GM08714 (cell line): ENCODE data around the gene SLC23A1.

ENCODE experiments used
- H3K4me3 ChIP-seq: fragments of 200-500 bp; sonication (Bioruptor generic); 2 replicates; pipeline ENCODE4 v1.5.1; 2014; ENCODE audit warnings: mild to moderate bottlenecking, low read length, inconsistent platforms
- ZNF274 ChIP-seq: IDR thresholded peaks from 2 replicates; pipeline ENCODE4 v1.6.1; 2012; ENCODE audit warnings: mild to moderate bottlenecking, low read depth, low read length

SLC23A1 gene

GRCh38 chr5:139397921-139398320, 14.8 kb upstream of the SLC23A1 start:
- no peak overlapping the region for H3K4me3 ChIP-seq
- no peak for TF ChIP-seq ZNF274

GRCh38 chr5:139396691-139397090, 13.6 kb upstream of the SLC23A1 start:
- no peak overlapping the region for H3K4me3 ChIP-seq
- no peak for TF ChIP-seq ZNF274

- no peak for TF ChIP-seq ZNF274
Measured at GRCh38 chr5:139395844-139396640, 12.9 kb upstream of the SLC23A1 start.

GRCh38 chr5:139394654-139395566, 11.8 kb upstream of the SLC23A1 start, which contains the start of gene PROB1:
TSS of gene PROB1 (minus strand) at chr5:139395104. CDS start at chr5:139395081, 23 bp downstream.
- TF ChIP-seq ZNF274: no peak
- H3K4me3 ChIP-seq: peak within 1 kb of the TSS; percentile 55; the same call in 1 of the 2 replicates

More at GRCh38 chr5:139395844-139396640, 12.9 kb upstream of the SLC23A1 start:
- no peak overlapping the region for H3K4me3 ChIP-seq

GRCh38 chr5:139394123-139394653, 11.1 kb upstream of the SLC23A1 start:
- TF ChIP-seq ZNF274: no peak
- peak overlapping the region; percentile 55; the same call in 1 of the 2 replicates for H3K4me3 ChIP-seq

- no peak for TF ChIP-seq ZNF274
- H3K4me3 ChIP-seq: peak overlapping the region; percentile 55; the same call in 1 of the 2 replicates
Measured at GRCh38 chr5:139393497-139394122, 10.5 kb upstream of the SLC23A1 start.

GRCh38 chr5:139392678-139393496, 9.8 kb upstream of the SLC23A1 start:
- H3K4me3 ChIP-seq: peak overlapping the region; percentile 55; the same call in 1 of the 2 replicates
- TF ChIP-seq ZNF274: no peak

- no peak for TF ChIP-seq ZNF274
- peak overlapping the region; percentile 55; the same call in 1 of the 2 replicates for H3K4me3 ChIP-seq
Measured at GRCh38 chr5:139392324-139392677, 9.2 kb upstream of the SLC23A1 start.

- TF ChIP-seq ZNF274: no peak
- peak overlapping the region; percentile 55; the same call in 1 of the 2 replicates for H3K4me3 ChIP-seq
Measured at GRCh38 chr5:139391570-139392323, 8.7 kb upstream of the SLC23A1 start.

- no peak for TF ChIP-seq ZNF274
- H3K4me3 ChIP-seq: peak overlapping the region; percentile 55; the same call in 1 of the 2 replicates
Measured at GRCh38 chr5:139390639-139391569, 7.8 kb upstream of the SLC23A1 start.
